Endothelial cell of umbilical vein (primary cell): ENCODE measurements around the gene PLB1.

Experiments
- CTCF ChIP-seq, 2 donors: IDR thresholded peaks; 1 replicate in 1 of 2; 2 replicates in 1 of 2; pipeline ENCODE4 v1.5.1; 2011; ENCODE audit warnings: low read length in 2 of 2, mild to moderate bottlenecking in 2 of 2, moderate library complexity in 2 of 2, control low read depth in 1 of 2, inconsistent platforms in 1 of 2, low read depth in 1 of 2; ENCODE audit not compliant: insufficient read depth in 1 of 2; ENCODE audit errors: extremely low read depth in 1 of 2
- POLR2A ChIP-seq: IDR thresholded peaks from 2 replicates; pipeline ENCODE4 v1.6.1; 2012; ENCODE audit warnings: low read depth, mild to moderate bottlenecking, control low read depth, low read length

GRCh38 chr2:28568036-28568435 lies 72.2 kb downstream of the PLB1 start:
- TF ChIP-seq CTCF (IDR thresholded peaks at IDR 0.05; ENCODE audit: extremely low read depth in 1 of 2, insufficient read depth in 1 of 2, low read depth in 1 of 2, low read length in 2 of 2) (no peak), POLR2A (no peak)
